Lower leg skin (tissue), 3 donors: ENCODE data around the gene FCGR3A.
"Not testable (repeated sequence)": the region's sequence is repeated elsewhere in the genome, so short reads cannot be mapped to it uniquely, and the experiment has no call there.

Experiments
- POLR2A ChIP-seq, 2 donors: fragments of 450-650 bp; IDR thresholded peaks; one replicate each; pipeline ENCODE4 v1.6.1; 2016 to 2017; ENCODE audit warnings: antibody characterized with exemption in 2 of 2, mild to moderate bottlenecking in 1 of 2, moderate library complexity in 1 of 2
- TF ChIP-seq, protein P1 (sequence below), 3 donors: fragments of 450-650 bp; IDR thresholded peaks; one replicate each; pipeline ENCODE4 v1.5.1; 2016; ENCODE audit warnings: antibody characterized with exemption in 3 of 3, mild to moderate bottlenecking in 3 of 3, moderate library complexity in 2 of 3

DNA sequence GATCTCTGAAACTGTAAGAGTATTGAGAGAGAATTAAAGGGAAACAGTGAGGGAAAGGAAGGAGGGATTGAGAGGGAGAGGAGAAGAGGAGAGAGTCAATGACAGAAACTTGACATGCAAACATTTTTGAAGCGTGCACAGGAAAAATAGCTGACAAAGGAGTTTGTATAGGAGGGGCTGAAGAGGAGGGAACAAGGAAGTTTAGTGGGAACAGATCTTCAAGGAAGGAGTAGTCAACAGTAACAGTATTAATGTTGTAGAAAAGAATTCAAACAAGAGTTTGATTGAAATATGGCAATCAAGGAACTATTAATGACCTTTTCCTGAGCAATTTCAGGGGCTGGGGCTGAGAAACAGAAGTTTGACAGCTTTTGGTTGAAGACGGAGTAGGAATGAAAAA lies 4.0 kb upstream of the FCGR3A start:
- TF ChIP-seq, protein P1, sequence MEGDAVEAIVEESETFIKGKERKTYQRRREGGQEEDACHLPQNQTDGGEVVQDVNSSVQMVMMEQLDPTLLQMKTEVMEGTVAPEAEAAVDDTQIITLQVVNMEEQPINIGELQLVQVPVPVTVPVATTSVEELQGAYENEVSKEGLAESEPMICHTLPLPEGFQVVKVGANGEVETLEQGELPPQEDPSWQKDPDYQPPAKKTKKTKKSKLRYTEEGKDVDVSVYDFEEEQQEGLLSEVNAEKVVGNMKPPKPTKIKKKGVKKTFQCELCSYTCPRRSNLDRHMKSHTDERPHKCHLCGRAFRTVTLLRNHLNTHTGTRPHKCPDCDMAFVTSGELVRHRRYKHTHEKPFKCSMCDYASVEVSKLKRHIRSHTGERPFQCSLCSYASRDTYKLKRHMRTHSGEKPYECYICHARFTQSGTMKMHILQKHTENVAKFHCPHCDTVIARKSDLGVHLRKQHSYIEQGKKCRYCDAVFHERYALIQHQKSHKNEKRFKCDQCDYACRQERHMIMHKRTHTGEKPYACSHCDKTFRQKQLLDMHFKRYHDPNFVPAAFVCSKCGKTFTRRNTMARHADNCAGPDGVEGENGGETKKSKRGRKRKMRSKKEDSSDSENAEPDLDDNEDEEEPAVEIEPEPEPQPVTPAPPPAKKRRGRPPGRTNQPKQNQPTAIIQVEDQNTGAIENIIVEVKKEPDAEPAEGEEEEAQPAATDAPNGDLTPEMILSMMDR (IDR thresholded peaks at IDR 0.05): not testable (repeated sequence)
- TF ChIP-seq POLR2A (IDR thresholded peaks at IDR 0.05): not testable (repeated sequence)
